ENCODE results near the gene GDAP1L1.

GDAP1L1 gene

DNA sequence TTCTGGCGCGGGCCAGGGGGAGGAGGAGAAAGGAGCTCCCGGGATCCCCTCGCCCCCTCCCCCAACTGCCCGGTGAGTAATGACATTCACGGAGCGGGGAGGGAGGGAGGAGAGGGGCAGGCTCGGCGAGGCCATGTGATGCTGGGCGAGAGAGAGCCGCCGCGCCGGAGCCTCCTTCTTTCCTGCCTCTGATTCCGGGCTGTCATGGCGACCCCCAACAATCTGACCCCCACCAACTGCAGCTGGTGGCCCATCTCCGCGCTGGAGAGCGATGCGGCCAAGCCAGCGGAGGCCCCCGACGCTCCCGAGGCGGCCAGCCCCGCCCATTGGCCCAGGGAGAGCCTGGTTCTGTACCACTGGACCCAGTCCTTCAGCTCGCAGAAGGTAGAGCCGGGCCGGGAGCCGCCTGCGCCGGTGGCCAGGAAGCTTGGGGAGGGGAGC lies at the start of gene GDAP1L1:
Gene GDAP1L1 (plus strand): TSS at position 178 of the 441 bp plus-strand sequence. CDS start 27 bp downstream, at position 205.
- no peak for DNase-seq

- no peak for DNase-seq
Measured at GRCh38 chr20:44198872-44199271, 48.2 kb upstream of the GDAP1L1 start.

GRCh38 chr20:44199877-44200276 lies 47.2 kb upstream of the GDAP1L1 start:
- no peak for DNase-seq

GRCh38 chr20:44200371-44200770 lies 46.7 kb upstream of the GDAP1L1 start:
- DNase-seq, result no peak

DNA sequence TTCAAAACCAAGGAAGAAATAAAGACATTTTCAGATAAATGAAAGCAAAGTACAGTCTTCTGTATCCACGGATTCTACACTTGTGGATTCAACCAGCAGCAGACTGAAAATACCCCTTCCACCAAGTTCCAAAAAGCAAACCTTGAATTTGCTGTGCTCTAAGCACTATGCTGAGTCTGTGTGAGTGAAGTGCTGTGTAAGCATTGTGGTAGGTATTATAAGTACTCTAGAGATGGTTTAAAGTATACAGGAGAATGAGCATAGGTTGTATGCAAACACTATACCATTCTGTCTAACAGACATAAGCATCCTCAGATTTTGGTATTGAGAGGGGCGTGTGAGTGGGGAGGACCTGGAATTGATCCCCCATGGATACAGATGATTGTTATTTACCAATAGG lies 46.1 kb upstream of the GDAP1L1 start:
- no peak for DNase-seq

DNA sequence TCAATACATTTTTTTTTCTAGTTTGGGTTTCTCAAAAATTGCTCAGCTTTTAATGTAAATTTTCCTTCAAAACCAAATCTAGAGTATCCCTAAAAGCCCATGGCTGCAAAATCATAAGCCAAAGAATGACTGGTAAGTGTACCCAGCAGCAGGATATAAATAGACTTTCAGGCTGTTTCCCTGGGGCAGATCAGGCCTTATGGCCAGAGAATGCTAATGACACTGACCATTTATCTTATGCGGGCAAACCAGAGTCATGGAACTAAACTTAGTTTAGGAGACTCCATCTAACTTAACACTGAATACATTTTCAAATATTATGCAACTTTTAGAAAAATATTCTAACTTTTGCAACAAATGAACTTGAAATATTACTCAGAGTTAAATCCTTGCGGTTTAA lies 43.9 kb upstream of the GDAP1L1 start:
- no peak for DNase-seq

DNA sequence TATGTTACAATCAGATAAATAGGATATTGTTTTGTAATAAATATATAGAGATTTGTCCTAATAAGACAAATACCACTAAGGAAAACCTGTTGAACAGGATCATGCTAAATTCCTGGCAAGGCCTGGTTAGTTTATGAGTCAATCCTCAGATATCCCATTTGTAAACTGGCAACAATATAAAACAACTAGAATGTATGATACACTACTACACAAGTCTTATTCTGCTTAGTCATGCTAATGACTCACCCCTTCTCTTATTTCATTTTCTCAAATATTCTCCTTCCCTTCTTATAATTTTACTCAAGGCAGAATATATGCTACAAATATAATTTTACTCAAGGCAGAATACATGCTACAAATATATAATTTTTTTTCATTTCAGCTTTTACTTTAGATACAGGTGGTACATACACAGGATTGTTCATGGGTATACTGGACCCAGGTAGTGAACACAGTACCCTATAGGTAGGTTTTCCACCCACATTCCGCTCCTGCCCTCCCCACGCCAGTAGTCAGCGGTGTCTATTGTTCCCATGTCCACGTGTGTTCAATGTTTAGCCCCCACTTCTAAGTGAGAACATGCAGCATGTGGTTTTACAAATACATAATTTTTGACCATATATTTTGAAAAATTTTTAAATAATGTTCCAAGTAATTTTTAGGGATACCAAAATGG lies 42.8 kb upstream of the GDAP1L1 start:
- no peak for DNase-seq

GRCh38 chr20:44204832-44205215 lies 42.3 kb upstream of the GDAP1L1 start:
- DNase-seq, result no peak

- DNase-seq, result no peak
Measured at GRCh38 chr20:44206132-44206531, 41.0 kb upstream of the GDAP1L1 start.

DNA sequence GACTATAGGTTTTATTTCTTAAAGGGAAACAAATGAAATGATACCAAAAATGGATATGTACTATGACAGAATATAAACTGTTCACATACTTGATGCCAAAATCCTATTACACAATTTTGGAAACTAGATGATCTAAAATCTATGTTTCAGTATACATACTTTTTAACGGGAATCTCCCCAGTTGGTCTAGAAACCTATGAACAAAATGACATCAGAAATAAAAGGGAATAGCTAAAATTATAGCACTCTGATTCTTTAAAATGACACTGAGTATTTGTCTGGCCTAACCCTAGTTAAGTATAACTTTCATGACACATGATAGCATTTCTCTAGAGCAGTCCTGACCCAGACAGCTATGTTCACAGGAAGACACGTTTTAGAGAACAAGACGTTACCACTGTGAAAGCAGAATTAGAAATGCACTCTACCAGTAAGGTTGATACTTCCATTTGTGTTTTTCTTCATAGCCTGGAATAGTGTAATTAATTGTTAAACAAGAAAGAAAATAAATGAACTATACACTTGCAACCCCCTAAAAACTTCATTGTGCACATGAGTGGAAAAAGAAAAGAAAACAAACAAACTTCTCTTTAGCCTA lies 39.9 kb upstream of the GDAP1L1 start:
- no peak for DNase-seq

DNA sequence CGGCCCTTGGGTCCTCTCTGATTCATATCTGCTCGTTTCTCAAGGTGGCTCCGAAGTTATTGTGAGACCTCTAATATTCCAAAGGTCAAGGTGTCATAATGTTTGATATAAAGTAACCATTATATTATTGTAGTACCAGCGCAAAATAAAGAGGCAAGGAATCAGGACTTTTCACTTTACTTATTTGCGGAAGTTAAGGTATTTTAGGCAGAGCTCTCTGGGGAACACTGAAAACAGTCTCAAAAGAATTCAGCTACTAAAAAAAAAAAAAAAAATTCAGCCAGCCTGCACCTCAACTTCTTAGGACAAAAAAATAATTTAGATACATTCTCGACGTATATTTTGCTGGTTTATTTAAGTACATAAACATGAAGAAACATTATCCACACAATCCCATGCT lies 38.9 kb upstream of the GDAP1L1 start:
- no peak for DNase-seq

DNA sequence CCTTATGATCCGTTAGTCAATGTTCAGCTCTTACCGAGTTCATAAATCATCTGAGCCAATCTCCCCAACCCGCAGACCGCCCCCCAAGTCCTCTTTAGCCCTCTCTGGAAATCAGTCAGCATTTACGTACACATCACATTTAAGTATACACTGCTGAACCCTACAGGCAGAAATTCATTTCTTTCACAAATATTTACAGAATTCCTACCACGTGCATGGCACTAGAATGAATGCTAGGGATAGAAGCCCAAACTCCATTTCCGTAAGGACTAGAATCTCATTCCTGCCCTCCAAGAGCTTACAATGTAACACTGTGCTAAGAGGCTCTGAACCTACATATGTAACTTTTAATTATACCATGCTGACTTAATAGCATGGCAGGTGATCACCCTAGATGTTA lies 38.3 kb upstream of the GDAP1L1 start:
- DNase-seq, result no peak

DNA sequence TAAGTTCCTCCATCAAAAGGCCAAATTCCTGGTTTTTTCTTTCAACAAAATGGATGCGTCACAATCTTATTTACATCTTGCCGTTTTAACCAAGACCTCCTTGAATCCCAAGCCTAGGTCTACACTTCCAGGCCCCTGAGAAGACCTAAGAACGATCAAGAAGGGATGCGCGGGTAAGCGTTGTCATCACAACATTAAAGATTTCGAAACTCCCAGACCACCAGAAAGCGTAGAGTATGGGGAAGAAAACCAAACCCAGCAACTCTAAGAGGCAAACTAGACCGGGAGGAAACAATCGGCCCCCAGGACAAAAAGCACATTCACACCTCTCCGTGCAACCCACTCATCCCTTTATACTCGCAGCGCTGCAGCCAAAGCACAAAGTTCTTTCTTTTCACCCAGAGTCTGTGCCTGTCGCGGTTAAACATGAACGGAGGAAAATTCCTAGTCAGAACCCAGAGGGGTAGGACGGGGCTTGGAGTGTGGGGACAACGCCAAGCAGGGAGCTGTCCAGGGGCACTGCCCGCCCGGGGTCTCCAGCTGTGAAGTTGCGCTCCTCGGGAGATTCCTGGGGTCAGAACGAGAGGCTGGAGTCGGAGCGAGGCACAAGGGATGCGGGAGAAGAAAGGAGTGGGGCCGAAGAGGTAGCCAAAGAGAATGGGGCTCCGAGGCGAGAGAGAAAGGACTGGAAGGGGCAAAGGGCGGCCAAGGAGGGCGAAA lies 37.3 kb upstream of the GDAP1L1 start:
- peak in 1 of 2 donors; percentile 35 for DNase-seq

- DNase-seq, result peak; percentile 96 to 98
Measured at GRCh38 chr20:44210406-44211176, 36.5 kb upstream of the GDAP1L1 start, which contains the start of gene OSER1. Gene OSER1 (minus strand): TSS chr20:44210771. CDS start chr20:44206957, 3,814 bp downstream.

- no peak for DNase-seq
Measured at GRCh38 chr20:44211177-44212039, 35.7 kb upstream of the GDAP1L1 start.

DNA sequence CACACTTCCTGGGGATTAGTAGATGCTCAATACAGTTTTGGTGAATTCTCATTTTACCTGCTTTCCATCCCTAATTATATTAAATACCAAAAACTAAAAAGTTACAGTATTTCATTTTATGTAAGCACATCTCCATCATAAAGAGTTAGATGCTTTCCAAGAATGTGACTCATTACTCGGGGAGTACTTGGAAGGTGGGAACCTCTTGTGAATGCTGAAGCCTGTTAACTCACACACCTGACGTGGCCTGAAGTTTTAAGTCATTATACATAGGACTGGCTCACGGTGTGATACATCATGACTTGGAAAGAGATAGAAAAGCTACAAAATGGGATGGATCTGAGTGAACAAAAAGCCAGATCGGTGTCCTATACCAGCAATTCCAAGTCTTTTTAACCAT lies 34.3 kb upstream of the GDAP1L1 start:
- no peak for DNase-seq

DNA sequence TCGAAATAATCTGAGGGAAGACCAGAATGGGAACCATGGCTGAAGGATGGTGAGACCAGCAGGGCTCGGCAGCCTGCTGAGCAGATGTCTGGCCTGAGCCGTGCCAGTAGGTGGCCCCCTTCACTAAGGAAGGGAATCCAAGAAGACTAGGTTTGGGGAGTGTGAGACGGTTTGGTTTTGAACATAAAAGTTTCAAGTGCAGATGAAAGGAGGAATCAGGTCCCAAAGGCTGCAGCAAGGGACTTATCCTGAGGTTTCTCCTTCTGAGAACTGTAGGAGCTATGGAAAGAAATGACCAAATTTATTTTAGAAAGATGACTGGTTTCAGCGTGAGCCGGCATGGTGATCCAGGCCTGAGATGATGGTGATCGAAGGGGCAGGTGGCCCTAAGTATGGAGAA lies 32.0 kb upstream of the GDAP1L1 start:
- peak; percentile 74 to 79 for DNase-seq

DNA sequence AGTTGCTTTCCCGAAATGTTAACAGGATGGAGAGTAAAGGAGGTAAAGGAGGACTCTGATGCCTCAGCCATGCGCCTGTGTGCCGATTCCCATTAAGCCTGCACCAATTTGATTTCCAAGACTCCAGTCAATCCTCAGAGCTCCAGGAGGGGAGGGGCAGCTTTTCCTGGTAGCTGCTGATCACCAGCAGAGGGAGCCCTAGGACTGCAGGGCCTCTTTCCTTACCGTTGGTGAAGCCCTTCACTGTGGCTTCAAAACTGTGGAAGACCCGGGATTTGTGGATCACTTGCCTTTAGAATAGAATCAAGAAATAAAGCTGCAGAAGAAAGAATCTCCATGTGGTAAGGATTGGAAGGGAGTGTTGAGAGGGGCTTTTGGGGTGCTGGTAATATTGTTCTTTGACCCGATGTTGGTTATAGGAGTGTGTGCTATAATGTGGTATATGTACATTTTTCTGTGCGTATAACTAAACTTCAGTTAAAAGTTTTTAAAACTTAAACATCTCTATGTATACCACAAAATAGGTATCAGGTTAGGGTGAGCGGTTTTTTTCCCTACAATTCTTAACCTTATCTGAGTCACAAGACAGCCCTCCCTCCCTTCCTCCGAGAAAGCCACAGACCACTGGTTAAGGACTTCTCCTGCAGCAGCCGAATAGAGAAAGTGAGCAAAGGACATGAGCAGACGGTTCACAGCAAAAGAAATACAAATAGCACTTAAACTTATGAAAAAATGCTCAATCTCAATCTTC lies 29.6 kb upstream of the GDAP1L1 start:
- peak; percentile 67 to 76 for DNase-seq

GRCh38 chr20:44218446-44218845 lies 28.7 kb upstream of the GDAP1L1 start:
- DNase-seq, result peak; percentile 31 to 43

DNA sequence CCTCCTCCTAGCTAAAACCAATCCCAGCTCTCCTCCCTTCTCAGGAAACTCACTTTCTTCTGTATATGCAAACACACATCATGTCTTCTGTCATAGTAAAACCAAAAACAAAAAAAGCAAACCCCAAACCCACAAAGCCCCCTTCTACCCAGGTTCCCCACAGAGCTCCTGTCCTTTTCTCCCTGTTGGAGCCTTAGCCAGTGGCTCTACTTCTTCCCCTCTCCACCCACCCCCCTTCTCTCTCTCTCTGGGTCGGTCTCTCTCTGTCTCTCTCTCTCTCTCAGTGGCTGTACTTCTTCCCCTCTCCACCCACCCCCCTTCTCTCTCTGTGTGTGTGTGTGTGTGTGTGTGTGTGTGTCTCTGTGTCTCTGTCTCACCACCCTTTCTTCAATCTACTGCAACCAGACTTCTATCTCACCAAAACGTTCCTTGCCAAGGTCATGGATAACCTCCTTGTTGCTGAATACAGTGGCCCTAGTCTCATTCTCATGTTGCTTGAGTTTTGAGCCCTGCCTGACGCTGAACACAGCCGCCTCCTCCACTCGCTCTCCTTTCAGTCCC lies 27.9 kb upstream of the GDAP1L1 start:
- no peak for DNase-seq

GRCh38 chr20:44219791-44220190 lies 27.3 kb upstream of the GDAP1L1 start:
- DNase-seq, result no peak
